ENCODE results near the gene NFE2L2. TPM values are rescaled to one million over a fixed set of nuclear protein-coding genes. Genes with fewer than 3 reads are reported as not detected.

NFE2L2 gene
- total RNA-seq, 5 donors from 2014 or later (not counting 1 experiment from before 2014, with no cell fraction given): 54.3 to 77.0 (median 73.8) TPM

DNA sequence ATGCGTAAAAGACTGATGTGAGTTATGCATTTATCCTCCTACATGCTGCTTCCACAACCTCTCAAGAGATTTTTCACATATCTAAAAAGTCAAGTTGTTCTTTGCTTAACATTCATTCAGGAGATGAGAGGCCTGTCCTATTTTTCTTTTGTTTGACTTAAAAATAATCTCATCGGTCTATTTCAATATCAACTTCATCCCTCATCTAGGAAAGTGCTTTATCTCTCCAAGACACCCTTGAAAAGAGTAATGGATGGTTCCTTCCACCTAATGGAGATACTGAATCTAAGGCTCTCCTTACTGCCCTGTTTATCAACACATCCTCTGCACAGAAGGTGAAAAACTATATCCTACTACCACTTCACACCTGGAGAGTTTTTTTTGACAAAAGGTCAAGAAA lies 2.4 kb downstream of the NFE2L2 start:
- Histone ChIP-seq H3K36me3 (ENCODE audit: control insufficient read depth in 2 of 2, extremely low read depth in 1 of 2, insufficient read depth in 1 of 2, low read length in 1 of 2) (peaks cover 0 to 2% of the 10 kb centered on the region in 2 donors), H3K9me3 (no peaks in the 10 kb centered on the region), H3K4me1 (ENCODE audit: control insufficient read depth in 1 of 2, extremely low read depth in 1 of 2, insufficient read depth in 2 of 2, low read length in 2 of 2) (peaks cover 38 to 40% of the 10 kb centered on the region in 2 experiments), H3K27ac (ENCODE audit: low read length) (no peak overlapping the region), H3K4me3 (ENCODE audit: control insufficient read depth in 1 of 2, extremely low read depth in 1 of 2, low read length in 1 of 2) (peak overlapping the region; percentile 47 to 84), H3K27me3 (replicated peaks in 1 of 2; ENCODE audit: control insufficient read depth in 2 of 2, extremely low read depth in 1 of 2, insufficient read depth in 2 of 2, low read length in 1 of 2) (no peaks in the 10 kb centered on the region)
- no peaks in the 10 kb centered on the region for H3K27me3 Mint-ChIP-seq
- ChIA-PET CTCF (interaction anchor here in 1 of 2 donors (0.6 to 4.3 kb wide), 4 partner anchors 10 to 130 kb away, joined by 3 to 74 read pairs (median 24); partner anchors contain the start of gene AGPS), POLR2A (interaction anchor here (1.1 to 4.1 kb wide), 4 partner anchors 40 to 97 kb away, joined by 3 to 66 read pairs (median 19); partner anchors contain the start of gene HNRNPA3 (in 1 of the 2))
- H3K9me3 Mint-ChIP-seq: peaks cover 0 to 4% (median 3%) of the 10 kb centered on the region in 3 donors
- no CpG with 5 or more reads among the region's 2 CpGs for WGBS (ENCODE audit: insufficient coverage)
- peak overlapping the region; percentile 92 to 98 for H3K27ac Mint-ChIP-seq
- H3K4me3 Mint-ChIP-seq: peak overlapping the region; percentile 96 to 97 (median 96)
- DNase-seq: no peak
- H3K4me1 Mint-ChIP-seq: peaks cover 62 to 67% (median 64%) of the 10 kb centered on the region in 3 donors
- peaks cover 27% of the 10 kb centered on the region for H3K36me3 Mint-ChIP-seq
- ATAC-seq (replicated peaks in 1 of 4): no peak

DNA sequence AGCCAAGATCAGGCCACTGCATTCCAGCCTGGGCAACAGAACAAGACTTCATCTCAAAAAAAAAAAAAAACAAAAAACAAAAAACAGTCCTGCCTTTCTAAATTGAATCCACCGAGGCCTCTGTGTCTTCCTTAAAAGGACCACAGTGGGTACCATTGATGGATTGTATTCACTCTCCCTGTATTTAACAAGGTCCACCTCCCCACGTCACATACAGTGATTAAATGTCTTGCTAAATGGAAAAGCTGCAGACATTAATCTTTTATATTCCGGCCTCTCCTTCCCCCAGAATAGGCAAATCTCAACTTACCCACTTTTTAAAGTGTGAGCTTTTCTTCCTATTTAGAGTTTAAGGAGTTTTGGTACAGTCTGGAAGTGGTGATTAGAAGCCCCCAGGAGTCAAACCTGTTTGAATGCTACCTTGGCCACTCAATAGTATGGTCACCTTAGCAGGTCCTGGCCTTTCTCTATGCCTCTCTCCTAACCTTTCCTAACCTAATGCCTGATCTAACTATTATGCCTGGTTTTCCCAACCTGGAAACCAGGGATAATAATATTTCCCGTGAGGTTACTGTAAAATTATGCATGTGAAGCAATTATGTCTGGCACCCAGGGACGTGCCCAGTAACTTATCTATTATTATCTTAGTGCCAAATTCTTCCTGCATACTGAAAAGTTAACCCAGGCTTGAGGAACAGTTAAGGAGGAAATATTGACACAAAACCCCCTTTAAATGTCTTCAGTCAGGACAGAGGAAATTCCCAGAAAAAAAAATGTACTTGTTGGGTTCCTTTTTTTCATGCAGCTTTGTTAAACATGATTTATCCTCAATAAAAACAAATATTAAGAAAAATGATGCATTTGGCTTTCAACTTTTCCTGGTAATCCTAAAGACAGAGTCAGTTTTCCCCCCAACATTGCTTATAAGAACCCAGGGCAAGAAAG lies 3.1 kb downstream of the NFE2L2 start:
- no peak overlapping the region for H3K27ac ChIP-seq (ENCODE audit: low read length)
- peak overlapping the region; percentile 44 to 84 for H3K4me3 ChIP-seq (ENCODE audit: control insufficient read depth in 1 of 2, extremely low read depth in 1 of 2, low read length in 1 of 2)
- H3K9me3 Mint-ChIP-seq: peaks cover 0 to 4% (median 3%) of the 10 kb centered on the region in 3 donors
- H3K4me3 Mint-ChIP-seq: peak overlapping the region; percentile 96 to 97 (median 96)
- ATAC-seq (replicated peaks in 1 of 4): no peak
- H3K4me1 ChIP-seq (ENCODE audit: control insufficient read depth in 1 of 2, extremely low read depth in 1 of 2, insufficient read depth in 2 of 2, low read length in 2 of 2): peaks cover 40 to 42% of the 10 kb centered on the region in 2 experiments
- no peaks in the 10 kb centered on the region for H3K27me3 Mint-ChIP-seq
- no CpG with 5 or more reads among the region's 5 CpGs for WGBS (ENCODE audit: insufficient coverage)
- CTCF ChIA-PET: interaction anchor here (0.5 to 2.6 kb wide), 6 partner anchors 33 to 607 kb away, joined by 3 to 6 read pairs (median 4); no protein-coding TSS in a partner anchor
- POLR2A ChIA-PET: interaction anchor here in 1 of 2 donors (0.6 to 1.0 kb wide), 3 partner anchors 21 to 132 kb away, joined by 3 to 9 read pairs (median 4); no protein-coding TSS in a partner anchor
- H3K27me3 ChIP-seq (replicated peaks in 1 of 2; ENCODE audit: control insufficient read depth in 2 of 2, extremely low read depth in 1 of 2, insufficient read depth in 2 of 2, low read length in 1 of 2): no peaks in the 10 kb centered on the region
- H3K4me1 Mint-ChIP-seq: peaks cover 64 to 68% (median 64%) of the 10 kb centered on the region in 3 donors
- peaks cover 27% of the 10 kb centered on the region for H3K36me3 Mint-ChIP-seq
- no peak for DNase-seq
- H3K27ac Mint-ChIP-seq: peak overlapping the region; percentile 92 to 98
- H3K9me3 ChIP-seq: no peaks in the 10 kb centered on the region
- peaks cover 0 to 2% of the 10 kb centered on the region in 2 donors for H3K36me3 ChIP-seq (ENCODE audit: control insufficient read depth in 2 of 2, extremely low read depth in 1 of 2, insufficient read depth in 1 of 2, low read length in 1 of 2)

DNA sequence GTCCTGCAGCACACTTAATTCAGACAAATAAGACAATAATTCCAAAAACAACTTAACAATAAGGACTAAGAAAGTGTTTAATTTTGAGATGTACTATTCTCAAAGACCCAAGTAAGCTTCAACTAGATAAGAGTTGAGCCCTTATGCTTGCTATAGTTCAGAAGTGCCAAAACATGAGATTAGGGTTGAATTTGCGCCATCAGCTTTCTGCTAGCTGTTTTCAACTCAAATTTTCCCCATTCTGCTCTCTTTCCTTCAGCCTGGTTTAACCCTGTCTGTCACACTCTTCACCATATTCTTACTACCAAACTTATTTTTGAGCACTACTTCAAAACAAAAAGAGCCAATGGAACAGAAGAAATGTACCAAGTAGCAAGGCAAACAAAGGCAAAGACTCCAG lies 4.1 kb downstream of the NFE2L2 start:
- Histone ChIP-seq H3K27me3 (replicated peaks in 1 of 2; ENCODE audit: control insufficient read depth in 2 of 2, extremely low read depth in 1 of 2, insufficient read depth in 2 of 2, low read length in 1 of 2) (no peaks in the 10 kb centered on the region), H3K4me1 (ENCODE audit: control insufficient read depth in 1 of 2, extremely low read depth in 1 of 2, insufficient read depth in 2 of 2, low read length in 2 of 2) (peaks cover 44 to 49% of the 10 kb centered on the region in 2 experiments), H3K4me3 (ENCODE audit: control insufficient read depth in 1 of 2, extremely low read depth in 1 of 2, low read length in 1 of 2) (peak overlapping the region in 1 of 2 donors; percentile 1), H3K27ac (ENCODE audit: low read length) (no peak overlapping the region), H3K9me3 (no peaks in the 10 kb centered on the region), H3K36me3 (ENCODE audit: control insufficient read depth in 2 of 2, extremely low read depth in 1 of 2, insufficient read depth in 1 of 2, low read length in 1 of 2) (peaks cover 0 to 2% of the 10 kb centered on the region in 2 donors)
- DNase-seq (no peak), ATAC-seq (replicated peaks in 1 of 4) (no peak)
- CTCF ChIA-PET: interaction anchor here (0.6 to 2.6 kb wide), 10 partner anchors 15 to 606 kb away, joined by 3 to 6 read pairs (median 3); no protein-coding TSS in a partner anchor
- Mint-ChIP-seq H3K4me3 (peak overlapping the region; percentile 69 to 97 (median 96)), H3K4me1 (peaks cover 62 to 67% (median 63%) of the 10 kb centered on the region in 3 donors), H3K27ac (peak overlapping the region in 1 of 2 donors; percentile 50), H3K27me3 (no peaks in the 10 kb centered on the region), H3K36me3 (peaks cover 32% of the 10 kb centered on the region), H3K9me3 (peaks cover 0 to 4% (median 3%) of the 10 kb centered on the region in 3 donors)
- 78% methylated on average over 1 of the region's 1 CpG for WGBS (ENCODE audit: insufficient coverage)
- POLR2A ChIA-PET: interaction anchor here (0.6 to 1.0 kb wide), 4 partner anchors 49 to 294 kb away, joined by 3 to 9 read pairs (median 4); no protein-coding TSS in a partner anchor

DNA sequence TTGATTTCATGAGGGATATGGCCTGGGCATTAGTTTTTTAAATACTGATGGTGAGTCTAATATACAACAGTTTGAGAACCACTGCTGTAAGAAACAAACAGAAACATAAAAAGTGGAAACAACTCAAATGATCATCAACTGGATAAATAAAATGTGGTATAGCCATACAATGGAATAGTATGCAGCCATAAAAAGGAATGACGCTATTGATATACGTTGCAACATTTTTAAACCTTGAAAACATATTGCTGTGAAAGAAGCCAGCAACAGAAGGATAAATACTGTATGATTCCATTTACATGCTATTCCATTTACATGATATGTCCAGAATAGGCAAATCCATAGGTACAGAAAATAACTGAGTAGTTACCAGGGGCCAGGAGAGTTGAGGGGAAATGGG lies 6.5 kb downstream of the NFE2L2 start:
- no CpG with 5 or more reads among the region's 2 CpGs for WGBS (ENCODE audit: insufficient coverage)
- Mint-ChIP-seq H3K27ac (peak overlapping the region in 1 of 2 donors; percentile 73), H3K27me3 (no peaks in the 10 kb centered on the region), H3K4me3 (peak overlapping the region in 2 of 3 donors; percentile 52 to 96), H3K4me1 (peaks cover 85 to 87% (median 86%) of the 10 kb centered on the region in 3 donors), H3K9me3 (peaks cover 0 to 4% (median 3%) of the 10 kb centered on the region in 3 donors), H3K36me3 (peaks cover 44% of the 10 kb centered on the region)
- no peak for DNase-seq
- Histone ChIP-seq H3K4me3 (ENCODE audit: control insufficient read depth in 1 of 2, extremely low read depth in 1 of 2, low read length in 1 of 2) (no peak overlapping the region), H3K27ac (ENCODE audit: low read length) (no peak overlapping the region), H3K4me1 (ENCODE audit: control insufficient read depth in 1 of 2, extremely low read depth in 1 of 2, insufficient read depth in 2 of 2, low read length in 2 of 2) (peaks cover 56 to 63% of the 10 kb centered on the region in 2 experiments), H3K9me3 (no peaks in the 10 kb centered on the region), H3K27me3 (replicated peaks in 1 of 2; ENCODE audit: control insufficient read depth in 2 of 2, extremely low read depth in 1 of 2, insufficient read depth in 2 of 2, low read length in 1 of 2) (no peaks in the 10 kb centered on the region), H3K36me3 (ENCODE audit: control insufficient read depth in 2 of 2, extremely low read depth in 1 of 2, insufficient read depth in 1 of 2, low read length in 1 of 2) (peaks cover 0 to 8% of the 10 kb centered on the region in 2 donors)
- CTCF ChIA-PET: no interaction called here
- POLR2A ChIA-PET: interaction anchor here in 1 of 2 donors (1.5 kb wide), 1 partner anchor 15 kb away, joined by 3 read pairs; no protein-coding TSS in a partner anchor
- no peak for ATAC-seq (replicated peaks in 1 of 4)

DNA sequence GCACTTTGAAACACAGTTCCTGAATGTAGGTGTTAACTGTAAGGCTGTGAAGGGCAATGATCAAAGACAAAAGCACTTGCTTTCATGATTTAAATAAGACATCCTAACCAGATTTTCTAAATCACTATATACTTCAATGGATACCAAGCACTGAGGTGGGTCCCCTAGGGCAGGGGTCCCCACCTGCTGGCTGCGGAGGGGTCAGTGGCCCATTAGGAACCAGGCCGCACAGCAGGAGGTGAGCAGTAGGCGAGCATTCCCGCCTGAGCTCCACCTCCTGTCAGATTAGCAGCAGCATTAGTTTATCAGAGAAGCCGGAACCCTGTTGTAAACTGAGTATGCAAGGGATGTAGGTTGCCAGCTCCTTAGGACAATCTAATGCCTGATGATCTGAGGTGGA lies 7.1 kb downstream of the NFE2L2 start:
- Mint-ChIP-seq H3K4me1 (peaks cover 89 to 93% (median 92%) of the 10 kb centered on the region in 3 donors), H3K4me3 (peak overlapping the region; percentile 41 to 96 (median 52)), H3K27ac (peak overlapping the region in 1 of 2 donors; percentile 73), H3K36me3 (peaks cover 49% of the 10 kb centered on the region), H3K27me3 (no peaks in the 10 kb centered on the region), H3K9me3 (peaks cover 0 to 4% (median 3%) of the 10 kb centered on the region in 3 donors)
- Histone ChIP-seq H3K36me3 (ENCODE audit: control insufficient read depth in 2 of 2, extremely low read depth in 1 of 2, insufficient read depth in 1 of 2, low read length in 1 of 2) (peaks cover 0 to 8% of the 10 kb centered on the region in 2 donors), H3K4me1 (ENCODE audit: control insufficient read depth in 1 of 2, extremely low read depth in 1 of 2, insufficient read depth in 2 of 2, low read length in 2 of 2) (peaks cover 62% of the 10 kb centered on the region in 2 experiments), H3K4me3 (ENCODE audit: control insufficient read depth in 1 of 2, extremely low read depth in 1 of 2, low read length in 1 of 2) (no peak overlapping the region), H3K27me3 (replicated peaks in 1 of 2; ENCODE audit: control insufficient read depth in 2 of 2, extremely low read depth in 1 of 2, insufficient read depth in 2 of 2, low read length in 1 of 2) (no peaks in the 10 kb centered on the region), H3K9me3 (no peaks in the 10 kb centered on the region), H3K27ac (ENCODE audit: low read length) (no peak overlapping the region)
- DNase-seq (no peak), ATAC-seq (replicated peaks in 1 of 4) (peak in 1 of 4 experiments; percentile 29)
- POLR2A ChIA-PET: interaction anchor here in 1 of 2 donors (1.5 kb wide), 1 partner anchor 14 kb away, joined by 3 read pairs; no protein-coding TSS in a partner anchor
- WGBS (ENCODE audit: insufficient coverage): 92% methylated on average over 2 of the region's 5 CpGs
- CTCF ChIA-PET: no interaction called here
